ENCODE data around the gene FGF14.

Gene FGF14

DNA sequence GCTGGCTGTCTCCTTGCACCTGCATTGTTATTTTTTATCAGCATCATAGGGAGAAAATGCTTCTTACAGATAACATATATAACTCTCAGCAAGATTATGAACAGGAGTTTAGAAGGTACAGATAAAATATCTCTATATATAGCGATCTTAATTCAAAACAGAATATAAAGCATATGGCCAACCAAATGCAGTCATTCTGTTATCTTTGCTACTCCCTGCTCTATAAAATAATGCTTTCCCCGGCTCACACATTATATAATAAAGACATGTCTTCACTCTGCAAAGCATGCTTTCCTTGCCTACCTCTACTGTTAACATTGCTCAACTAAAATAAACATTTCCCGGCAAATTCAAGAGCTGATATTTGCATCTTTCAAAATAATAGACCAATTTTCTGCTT, 161.7 kb downstream of the FGF14 start:
- no peak for DNase-seq

DNA sequence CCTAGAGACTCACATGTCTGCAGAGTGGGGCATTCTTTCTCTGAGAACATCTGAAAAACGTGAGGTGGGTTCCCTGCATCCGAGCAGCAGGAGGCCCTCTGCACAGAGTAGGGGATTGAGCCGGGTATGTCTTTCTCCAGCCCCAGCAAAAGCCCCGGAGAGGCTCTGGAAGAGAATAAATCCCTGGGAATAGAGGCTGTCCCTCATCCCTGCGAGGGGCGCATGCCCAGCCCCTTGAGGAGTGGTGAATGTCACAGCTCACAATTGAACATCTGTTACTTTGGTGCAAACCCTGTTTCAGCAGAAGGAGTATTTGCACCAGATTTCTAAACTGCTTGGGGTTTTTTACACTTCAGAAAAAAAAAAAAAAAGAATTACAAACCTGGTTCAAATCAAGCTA, 164.6 kb downstream of the FGF14 start:
- no peak for DNase-seq

DNA sequence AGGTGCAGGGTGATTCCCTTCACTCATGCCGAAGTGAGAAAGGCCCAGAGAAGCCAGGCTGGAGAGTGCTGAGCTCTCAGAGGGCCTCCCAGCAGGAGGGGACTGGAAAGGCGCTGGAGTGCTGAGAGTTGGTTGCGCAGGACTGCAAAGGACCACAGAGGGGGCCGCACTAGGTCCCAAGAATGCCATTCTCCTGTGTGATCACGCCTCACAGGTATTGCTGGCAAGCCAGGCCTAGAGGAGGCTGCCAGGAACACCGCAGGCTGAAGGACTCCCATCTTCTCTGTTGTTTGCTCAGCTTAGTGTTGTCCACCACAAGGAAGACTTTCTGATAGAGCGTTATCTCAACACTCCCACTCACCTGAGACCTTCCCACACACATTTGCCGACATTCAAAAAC, 165.0 kb downstream of the FGF14 start:
- no peak for DNase-seq

DNA sequence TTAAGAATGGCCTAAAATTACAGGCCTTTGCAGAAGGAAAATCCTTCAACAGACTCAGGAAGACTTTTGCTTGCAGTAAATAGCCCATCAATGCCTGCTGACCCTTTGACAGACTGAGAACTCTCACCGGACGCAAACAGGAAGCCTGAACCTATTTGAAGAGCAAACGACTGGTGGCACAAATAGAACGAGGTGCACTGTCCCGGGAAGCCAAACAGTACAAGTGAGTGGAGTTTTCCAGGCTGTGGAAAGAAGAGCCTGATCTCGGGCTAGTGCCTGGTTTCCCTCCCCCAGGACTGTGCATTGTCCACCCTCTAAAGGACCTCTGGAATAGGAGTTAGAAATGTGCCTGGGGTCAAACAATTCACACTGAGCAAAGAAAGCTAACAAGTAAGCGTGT, 165.5 kb downstream of the FGF14 start:
- no peak for DNase-seq

DNA sequence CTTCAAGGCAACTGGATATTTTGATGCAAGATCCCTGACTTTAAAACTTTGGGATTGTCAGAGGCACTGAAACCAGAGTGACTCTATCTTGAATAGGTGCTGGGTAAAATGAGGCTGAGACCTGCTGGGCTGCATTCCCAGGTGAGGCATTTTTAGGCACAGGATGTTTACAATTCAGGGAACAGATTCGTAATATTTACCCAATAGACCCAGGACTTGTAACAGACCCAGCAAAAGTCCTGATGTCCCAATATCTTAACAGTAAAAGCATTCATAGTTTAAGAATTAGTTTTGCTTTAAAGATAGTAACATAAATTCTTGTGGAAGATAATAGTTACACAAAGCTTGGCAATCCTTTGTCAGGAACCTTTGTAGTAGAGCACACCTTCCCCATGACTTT, 166.2 kb downstream of the FGF14 start:
- DNase-seq = no peak

DNA sequence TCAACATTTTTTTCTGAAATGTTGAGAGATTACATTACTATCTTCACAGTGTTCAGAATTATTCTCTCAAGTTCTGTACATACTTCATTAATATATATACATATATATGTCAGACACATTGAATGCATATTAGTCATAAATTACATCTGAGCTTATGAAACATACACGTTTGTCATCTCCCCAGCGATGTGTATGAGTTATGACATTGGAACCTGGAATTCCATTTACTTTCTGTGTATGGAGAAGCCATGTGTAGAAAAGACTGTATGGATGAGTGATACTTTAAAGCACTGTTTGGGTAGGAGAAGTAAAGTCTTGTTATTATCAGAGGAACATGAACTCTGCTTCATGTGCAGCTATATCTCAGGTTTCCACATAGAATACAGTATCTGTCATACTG, 167.2 kb downstream of the FGF14 start:
- no peak for DNase-seq

DNA sequence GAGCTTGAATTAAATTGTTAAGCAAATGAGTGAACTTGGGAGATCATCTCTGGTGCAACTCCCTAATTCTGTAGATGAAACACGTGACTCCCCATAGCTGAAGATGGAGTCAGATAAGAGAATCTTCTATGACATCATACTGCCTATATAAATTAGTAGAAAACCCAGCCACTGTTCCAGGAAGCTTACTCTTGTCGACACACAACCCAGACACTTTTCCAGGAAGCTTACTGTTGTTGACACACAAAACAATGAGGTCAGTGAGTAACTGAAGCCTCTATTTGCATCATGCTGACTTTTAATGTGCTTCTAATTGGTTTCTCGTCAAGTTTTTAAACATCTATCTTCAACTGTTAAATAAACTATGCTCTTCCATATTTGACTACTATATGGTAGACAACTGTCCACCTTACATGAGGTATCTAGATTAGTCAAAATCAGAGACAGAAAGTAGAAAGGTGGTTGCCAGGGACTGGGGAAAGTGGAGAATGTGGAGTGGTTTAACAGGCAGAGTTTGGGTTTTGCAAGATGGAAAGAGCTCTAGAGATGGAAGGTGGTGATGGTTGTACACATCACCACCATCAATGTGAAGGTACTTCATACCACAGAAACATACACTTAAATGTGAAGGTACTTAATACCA, 168.2 kb downstream of the FGF14 start:
- no peak for DNase-seq

DNA sequence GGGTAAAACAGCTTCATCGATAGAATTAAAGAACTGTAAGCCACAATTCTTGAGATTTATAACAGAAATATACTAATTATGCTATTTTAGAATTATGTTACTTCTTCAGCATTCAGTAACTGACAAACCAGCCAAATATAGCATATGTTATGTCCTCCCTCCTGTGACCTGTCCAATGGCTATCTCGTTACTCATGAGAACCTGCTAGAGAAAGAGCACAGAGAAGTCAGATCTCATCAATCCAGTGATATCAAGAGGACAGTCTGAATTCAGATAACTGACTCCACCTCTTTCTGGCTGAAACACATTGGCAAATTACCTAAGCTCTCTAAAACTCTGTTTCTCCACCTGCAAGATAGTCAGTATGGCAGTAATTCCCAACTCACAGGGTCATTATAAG, 170.4 kb downstream of the FGF14 start:
- DNase-seq = no peak

DNA sequence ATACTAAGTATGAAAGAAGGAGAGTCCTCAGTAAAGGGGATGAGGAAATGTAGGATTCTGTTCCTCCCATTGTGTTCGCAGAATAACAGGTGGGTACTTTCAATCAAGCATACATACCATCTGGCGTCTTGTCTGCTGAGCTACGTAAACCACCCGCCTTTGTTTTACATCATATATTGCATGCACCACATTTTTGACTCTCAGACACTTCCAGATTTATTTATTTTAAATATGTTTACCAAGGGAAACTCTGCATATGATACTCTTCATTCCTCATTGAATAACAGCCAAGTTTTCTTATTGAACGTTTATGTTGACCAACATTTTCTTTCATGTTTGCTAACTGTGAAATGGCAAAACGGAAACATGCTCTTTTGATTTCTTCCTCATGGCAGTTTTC, 174.1 kb downstream of the FGF14 start:
- DNase-seq = no peak

DNA sequence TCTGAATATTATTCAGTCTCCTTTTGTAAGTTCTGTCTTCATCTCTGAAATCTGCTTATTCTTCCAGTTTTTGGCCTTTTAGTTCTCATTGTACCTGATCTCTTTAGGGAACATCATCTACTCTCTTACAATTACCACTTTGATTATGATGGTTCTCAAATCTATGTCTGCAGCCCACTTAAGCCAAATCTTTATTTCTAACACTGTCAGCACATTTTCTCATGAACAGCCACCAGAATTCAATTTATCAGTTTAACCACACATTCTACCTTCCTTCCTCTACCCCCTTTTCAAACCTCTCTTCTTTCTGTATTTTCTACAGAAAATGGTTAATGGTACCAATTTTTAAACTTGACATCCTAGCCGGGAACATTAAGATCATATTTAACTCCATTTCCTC, 175.3 kb downstream of the FGF14 start:
- no peak for DNase-seq

DNA sequence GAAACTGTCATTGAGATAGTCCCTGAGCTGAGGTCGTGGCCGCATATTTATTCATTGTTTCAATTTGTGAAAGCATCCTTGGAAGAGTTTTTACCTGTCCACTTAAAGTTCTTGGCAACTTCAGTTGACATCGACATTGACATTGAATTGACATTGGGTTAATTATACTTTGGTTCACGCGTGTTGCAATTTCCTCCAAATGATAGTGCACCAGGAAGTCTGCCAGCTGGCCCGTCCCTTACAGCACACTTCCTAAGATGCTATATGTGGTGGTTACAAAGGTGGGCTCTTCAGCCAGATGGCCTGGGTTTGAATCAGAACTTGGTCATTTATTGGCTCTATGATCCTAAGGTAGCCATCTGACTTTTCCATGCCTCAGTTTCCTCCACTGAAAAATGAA, 176.0 kb downstream of the FGF14 start:
- DNase-seq = no peak

DNA sequence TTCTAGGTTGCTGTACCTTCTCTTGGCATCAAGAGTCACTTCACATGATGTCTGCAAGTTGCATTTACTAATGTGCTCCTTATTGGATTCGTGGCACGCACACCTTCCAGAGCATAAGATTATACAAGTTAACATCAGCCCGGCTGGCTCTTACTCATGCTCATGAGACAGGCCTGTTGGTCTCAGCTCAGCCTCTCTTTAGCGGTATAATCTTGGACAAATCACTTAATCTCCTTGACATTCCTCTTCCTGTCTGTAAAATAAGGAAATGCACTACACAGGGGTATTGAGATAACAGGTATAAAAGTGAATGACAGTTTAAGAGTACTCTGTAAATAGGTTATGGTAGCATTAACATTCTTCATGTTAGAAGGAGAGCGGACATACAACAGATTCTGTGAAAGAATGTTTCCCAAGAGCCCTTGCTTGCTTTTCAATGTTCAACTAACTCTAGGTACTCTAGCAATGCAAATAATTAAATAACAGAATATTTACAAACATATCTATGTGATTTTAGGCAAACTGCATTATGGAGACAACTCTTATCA, 181.1 kb downstream of the FGF14 start:
- no peak for DNase-seq

DNA sequence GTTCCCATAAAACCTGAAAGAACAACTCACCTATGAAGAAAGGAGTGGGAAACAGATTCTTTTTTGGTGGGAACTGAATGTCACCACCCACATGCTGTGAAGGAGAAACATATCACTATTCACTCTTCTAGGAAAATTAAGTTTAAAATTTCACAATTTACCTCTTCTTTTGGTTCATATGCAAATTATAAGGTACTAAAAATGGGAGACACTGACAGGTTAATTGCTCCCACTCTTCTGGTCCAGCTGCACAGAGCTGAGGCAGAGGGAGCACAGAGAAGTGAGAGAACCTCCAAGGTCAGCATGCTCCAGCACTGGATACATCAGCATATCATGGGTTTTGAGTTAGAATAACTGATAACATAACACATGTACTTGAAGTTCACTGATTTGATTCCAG, 186.9 kb downstream of the FGF14 start:
- no peak for DNase-seq

DNA sequence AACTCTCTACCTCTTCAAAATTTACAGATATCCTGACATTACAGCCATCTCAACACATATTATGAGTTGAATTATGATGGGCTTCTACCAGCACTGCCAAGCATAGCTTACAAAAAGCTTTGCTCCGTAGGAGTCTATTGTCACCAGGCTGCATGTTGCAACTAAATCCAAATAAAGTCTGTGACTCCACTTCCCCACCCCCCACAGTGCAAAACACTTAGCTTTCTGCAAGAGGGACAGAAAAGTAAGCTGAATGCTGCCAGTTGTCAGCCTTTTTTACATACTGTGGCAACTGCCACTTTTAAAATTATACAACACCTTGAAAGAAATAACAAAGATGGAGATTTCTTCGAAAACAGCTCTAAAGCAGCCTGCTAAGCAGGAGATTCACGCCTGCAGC, 189.1 kb downstream of the FGF14 start:
- DNase-seq = no peak

DNA sequence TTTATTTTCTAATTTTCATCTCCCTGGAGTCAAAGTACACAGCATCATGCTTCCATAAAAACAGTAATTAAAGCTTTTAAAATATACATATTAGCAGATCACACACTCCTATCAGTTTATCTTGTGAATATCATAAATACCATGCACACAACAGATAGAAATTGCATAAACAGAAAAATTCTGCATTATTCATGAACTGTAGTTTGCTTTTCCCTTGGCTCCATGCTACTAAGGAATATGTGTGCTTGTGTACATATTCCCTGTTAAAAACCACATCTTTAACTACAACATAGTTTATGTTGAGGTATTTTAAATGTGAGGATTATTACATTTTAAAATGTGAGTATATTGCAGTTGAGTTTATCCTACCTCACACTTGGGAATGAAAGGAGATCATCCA, 193.5 kb downstream of the FGF14 start:
- DNase-seq = no peak

DNA sequence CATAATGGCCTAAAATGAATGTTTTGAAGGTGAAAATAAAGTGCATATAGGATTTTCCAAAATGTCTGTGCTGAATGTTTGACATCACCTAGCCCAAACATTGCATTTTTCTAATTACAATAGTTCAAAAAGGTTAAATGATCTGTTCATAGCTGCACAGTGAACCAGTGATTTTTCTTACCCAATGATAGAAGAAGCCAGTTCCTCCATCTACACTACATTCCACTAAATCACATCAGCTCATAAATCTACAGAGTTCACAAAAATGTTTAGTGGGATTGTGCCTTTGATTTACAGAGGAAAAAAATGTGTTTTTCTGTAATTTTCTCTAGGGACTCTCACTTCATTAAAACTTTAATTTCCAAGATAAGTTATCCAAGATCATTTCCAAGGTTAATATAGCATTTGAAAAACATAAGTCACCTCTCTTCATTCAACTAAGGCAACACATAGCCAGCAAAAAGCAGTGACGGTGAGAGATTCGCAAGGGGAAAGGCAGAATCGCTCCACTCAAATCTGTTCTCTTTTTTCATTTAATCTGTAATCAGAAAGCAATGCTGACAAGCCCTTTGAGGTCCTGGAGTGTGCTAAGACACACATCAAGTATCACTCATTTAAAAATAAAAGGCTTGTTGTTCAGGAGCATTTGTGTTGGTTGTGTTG, 194.0 kb downstream of the FGF14 start:
- no peak for DNase-seq

DNA sequence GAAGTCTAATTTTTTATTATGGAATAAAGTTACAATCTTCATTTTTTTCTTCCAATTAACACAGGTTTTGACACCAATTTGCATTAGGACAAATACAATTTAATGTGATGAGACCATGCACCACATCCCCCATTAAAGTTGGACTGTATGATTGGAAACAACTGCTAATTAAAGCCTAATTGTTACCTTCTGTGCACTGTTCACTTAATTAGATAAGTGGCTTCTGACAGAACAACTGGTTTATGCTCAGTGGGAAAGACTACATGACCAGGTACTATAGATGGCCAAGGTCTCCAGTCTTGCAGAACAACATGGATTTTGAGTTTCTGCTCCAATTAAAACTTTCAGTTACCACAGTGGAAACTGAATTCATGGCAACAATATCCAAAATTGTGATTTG, 198.1 kb downstream of the FGF14 start:
- no peak for DNase-seq

DNA sequence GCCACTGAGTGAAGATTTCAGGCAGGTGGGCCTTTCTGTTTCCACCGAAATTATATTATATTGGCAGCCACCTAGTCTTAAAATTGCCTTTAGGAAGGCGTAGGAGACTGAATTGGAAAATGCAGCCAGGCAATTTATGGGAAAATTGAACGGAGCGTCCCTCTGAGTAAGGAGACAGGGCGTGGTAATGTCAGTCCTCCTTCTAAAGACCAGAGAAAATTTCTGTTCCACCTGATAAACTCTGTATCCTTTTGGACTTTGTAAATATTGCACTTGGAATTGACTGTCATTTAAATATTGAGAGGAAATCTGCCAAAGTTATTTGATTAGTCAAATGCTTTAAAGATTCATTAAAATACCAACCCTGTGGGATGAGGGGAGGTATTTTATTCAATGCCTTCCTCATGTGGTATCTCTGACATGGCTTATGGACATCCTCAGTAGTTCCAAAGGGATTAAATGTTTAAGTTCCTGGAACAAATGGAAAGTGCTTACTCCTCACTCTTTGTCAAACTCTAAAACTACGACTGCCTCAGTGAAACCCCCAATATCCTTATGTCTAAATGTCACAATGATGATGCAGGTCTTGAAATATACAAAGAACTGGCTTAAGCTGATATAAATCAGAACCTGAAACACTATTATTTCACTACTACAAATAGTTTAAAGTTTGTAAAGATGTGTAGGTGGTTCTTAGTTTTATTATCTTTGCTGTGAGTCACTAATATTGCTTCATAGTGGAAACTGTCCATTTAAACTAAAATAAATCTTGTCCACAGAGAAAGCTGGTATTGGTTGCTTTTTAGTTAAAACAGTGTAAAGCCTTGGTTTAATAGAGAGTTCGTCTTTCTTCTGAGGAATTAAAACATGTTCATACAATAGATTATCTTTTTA, 203.2 kb downstream of the FGF14 start:
- DNase-seq = no peak

DNA sequence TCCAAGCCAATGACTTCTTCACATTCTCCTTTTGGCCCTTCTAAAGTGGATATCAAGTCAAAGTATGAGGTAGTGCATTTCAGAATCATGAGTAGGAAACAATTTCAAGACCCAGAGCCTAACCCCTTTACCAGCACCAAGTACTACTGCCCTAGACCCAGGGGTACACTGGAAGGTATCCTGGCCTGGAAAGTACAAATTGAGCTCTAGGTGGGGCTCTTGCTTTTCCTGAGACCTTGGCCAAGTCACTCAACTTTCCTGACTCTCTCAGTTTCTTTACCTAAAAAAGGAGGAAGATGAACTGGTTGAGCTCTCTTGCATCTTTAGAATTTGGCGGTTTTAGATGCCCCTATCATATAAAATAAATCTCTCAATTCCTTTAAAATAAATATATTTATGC, 204.7 kb downstream of the FGF14 start:
- no peak for DNase-seq

DNA sequence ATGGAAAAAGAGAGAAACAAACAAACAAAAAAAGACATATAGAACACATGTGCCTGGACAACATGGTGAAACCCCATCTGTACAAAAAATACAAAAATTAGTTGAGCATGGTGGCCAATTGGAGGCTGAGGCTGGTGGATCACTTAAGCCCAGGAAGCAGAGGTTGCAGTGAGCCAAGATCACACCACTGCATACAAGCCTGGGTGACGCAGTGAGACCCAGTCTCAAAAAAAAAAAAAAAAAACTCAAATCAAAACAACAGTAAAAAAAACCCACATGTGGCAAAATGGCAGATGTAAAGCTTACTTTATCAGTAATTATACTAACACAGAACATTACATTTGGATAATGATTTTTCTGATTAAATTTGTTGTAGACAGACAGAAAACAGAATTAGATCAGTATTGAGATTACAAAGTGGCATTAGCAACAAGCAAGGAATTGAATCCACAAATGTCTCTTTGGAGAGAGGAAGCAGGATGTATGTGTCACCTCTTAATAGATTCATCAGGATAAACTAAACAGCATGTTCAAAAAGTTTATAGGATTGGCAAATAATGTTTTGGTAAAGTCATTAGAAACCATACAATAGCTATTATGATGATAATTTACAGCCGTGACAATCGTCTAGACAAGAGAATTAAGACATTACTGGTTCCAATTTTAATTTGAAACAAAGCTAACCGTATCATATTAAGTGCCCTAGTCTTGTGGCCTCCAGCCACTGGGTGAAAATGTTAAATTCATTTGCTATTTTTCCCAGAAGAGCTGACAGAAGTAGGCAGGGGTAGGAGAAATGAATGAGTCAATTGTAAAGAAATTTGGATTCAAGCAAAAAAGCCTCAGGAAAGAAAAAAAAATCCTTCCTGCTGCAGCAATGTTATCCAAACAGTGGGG, 206.0 kb downstream of the FGF14 start:
- DNase-seq = no peak

DNA sequence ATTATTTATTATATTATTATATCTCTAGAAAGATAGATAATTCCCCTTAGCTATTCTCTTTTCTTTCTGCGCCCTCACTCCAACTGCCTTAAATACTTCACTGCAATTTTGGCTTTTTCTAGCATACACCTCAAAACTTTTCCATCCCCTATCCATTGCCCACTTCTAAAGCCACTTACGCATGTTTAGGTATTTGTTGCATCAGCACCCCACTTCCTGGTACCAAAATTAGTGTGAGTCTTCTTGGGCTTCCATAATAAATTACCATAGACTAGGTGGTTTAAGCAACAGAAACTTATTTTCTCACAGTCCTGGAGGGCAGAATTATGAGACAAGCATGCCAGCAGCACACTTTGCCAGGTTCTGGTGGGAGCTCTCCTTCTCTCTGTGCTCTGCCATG, 209.0 kb downstream of the FGF14 start:
- no peak for DNase-seq

DNA sequence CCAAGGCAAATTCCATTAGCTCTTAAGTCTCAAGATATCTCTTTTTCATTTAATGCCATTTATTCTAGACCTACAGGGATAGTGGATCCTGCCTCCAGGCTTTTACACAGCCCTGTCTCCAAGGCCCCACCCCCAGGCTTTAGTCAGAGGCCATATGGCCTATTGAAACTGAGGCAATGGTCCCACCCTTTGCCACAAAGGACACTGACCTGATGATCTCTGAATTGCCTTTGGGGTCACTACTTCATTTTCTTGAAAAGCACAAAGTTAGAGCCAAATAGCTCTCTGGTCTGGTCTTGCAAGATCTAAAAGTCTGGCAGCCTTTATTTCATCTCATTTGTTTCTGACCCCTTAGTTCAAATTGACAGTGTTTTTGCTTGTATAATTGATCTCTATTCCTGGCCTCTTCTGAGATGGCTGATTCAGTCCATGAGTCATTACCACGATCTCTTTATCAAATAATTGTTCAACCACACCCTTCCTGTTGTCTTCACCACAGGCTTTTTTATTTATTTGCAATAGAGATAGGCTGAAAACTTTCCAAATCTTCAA, 209.8 kb downstream of the FGF14 start:
- no peak for DNase-seq

DNA sequence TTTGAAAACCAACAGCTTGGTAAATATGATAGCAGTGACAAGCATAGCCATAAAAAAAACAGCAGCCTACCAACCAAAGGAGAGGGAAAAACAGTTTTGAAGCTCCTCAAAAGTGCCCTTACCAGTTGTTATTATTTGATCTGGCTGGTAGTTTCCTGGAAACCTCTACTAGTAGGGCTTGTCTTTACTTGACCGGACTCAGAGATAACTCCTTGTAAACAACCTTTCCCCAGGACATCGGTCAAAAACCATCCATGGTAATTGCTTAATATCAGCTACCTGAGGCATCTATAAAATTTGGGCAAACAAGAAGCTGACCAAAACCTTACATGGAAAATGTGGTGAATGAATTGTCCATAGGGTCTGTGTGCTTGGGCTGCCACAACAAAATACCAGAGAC, 210.9 kb downstream of the FGF14 start:
- no peak for DNase-seq

Data from activated naive CD4-positive, alpha-beta T cell (primary cell).